Fibroblast of the conjunctiva (primary cell): ENCODE data around the gene PCNA.
"Not testable (repeated sequence)": the region's sequence is repeated elsewhere in the genome, so short reads cannot be mapped to it uniquely, and the experiment has no call there.

ENCODE experiments used
- DNase-seq: peaks from one replicate; pipeline ENCODE4 v3.0.0-alpha.2; 2010; ENCODE audit warnings: low read depth

PCNA gene

DNA sequence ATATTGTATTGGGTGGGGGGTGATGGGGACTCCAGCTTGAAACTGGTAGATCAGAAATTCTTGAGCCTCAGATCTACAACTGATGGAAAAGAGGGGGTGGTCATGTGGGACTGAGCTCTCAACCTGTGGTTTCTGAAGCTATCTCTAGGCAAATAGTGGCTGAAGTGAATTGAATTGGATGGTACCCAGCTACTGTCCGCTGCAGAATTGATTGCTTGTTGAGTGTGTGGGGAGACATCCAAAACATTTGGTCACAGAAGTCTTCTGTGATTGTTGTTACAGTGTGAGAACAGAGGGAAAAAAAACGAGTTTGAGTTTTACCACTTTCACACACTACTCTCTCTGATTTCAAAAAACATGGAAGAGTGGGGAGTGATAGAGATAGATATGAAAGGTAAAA is 21.9 kb upstream of the PCNA start:
- no peak for DNase-seq

DNA sequence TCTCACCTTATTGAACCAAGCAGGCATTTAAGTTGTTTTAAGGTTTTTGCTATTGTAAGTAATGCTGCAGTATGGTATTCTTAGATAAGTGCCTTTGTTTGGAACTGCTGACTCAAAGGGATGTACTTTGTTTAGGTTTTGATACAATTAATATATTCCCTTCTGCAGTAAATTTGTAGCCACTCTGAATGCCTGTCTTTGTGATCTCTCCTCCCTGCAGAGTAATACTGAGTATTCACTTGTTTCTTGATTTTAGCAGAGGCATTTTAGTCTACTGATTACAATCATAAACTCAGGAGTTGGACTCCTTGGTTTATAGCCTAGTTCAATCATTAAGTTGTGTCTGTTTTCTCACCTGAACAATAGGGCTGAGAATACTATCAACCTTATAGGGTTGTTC is 20.4 kb upstream of the PCNA start:
- DNase-seq: no peak

DNA sequence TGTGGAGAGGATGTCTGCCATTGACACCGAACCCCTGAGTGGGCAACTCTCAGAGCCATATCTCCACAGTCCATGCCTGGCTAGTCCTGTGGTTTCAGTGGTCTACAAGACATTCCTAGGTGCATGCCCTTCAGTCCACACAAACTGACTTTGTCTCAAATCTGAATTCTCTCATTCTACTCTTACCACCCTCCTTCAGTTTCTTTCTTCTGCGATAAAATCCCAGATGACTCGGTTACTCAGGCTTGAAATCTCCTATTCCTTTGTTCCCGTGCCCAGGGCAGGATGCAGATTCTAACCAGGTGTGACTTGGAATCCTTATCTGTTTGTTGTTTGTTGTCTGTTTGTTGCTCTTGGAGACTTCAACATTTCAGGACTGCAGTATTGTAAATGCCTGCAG is 16.3 kb upstream of the PCNA start:
- DNase-seq: no peak

GRCh38 chr20:5135363-5136012 is 15.7 kb upstream of the PCNA start:
- DNase-seq: no peak

DNA sequence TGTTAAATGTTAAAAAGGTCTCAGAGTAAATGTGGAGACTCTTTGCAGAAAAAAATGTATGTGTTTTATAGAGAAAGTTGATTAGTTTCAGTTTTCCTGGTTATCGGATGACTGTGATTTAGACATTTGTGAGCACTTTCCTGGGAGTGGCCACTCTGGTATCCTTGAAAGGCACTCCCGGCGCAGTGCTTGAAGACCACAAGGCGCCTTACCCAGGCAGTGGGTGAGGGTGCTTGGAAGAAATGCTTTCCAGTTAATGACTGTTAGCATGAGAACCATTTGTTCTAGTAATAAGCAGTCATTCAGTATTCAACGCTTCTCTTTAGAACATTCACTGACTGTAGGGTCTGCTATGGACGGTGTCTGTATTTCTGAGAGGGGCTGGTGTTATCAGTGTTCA is 14.2 kb upstream of the PCNA start:
- DNase-seq: no peak

DNA sequence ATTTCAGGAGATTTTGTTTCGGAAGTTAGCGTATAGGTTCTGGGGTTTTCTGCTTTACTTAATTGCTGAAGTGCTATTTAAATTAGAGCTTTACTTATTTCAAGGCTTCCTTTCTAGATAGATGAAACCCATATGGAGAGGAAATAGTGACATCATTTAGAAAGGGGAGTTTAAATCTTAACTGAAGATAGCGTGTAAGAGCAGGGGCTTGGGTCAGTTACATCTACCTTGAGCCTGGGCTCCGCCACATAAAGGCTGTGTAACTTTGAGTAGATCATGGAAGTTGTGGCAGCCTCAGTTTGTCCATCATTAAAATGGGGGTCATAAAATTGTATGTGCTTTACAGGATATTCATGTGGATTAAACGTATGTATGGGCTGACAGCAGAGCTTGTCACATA is 11.7 kb upstream of the PCNA start:
- DNase-seq: no peak

GRCh38 chr20:5128886-5129285 is 9.1 kb upstream of the PCNA start:
- no peak for DNase-seq

DNA sequence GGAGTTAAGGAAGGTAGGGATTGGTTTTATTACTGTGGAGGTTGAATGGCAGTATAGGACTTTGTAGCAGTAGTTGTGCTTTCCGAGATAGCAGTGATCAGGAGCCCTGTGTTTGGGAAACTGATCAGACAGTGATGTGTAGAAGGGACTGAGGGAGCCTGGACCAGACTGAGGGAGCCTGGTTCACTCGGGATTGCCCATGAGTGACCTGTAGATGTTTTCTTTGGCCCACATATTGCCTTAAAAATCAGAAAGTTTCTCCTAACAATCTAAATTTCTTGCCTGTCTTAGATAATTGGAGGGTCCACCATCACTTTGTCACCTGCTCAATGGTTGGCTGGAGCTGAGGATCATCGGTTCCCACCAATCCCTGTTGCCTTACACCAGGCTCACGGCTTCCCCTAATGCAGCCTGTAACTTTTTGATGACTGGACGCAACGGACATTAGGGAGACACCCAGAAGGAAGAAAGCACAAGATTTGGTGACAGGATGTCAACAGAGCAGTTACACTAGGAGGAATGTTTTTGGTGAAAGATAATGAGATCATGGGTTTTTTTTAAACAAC is 8.2 kb upstream of the PCNA start:
- no peak for DNase-seq

DNA sequence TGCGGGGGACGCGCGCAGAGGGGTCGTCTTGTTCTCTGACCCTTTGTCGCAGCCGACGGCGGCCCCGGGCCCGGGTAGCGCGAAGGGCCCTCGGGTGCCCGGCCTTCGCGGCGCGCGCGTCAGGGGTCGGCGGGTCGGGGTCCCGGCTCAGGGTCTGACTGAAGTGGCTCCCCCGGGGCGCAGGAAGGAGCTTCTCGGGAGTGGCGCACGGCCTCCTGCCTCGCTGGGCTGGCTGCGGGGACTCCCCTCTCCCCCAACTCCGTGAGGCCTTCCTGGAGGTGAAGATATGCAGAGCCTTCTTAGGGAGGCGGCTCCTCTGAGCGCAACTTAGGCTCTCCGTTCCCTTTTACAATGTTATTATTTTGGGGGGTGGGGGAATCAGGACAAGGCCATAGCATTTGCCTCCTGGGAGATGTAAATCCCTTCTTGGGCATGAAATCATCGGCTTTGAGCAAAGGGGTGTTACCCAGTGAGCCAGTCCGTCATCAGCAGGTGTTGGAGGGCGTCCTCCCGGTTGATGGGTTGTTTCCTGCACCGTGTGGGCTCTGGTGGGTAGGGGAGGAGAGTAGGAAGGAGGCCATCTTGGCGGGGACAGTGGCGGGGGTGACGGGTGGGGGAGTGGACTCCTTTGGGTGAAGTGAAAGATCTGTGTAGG is 7.6 kb upstream of the PCNA start:
- no peak for DNase-seq

- DNase-seq: peak; percentile 98
Measured at GRCh38 chr20:5126512-5127203, 6.9 kb upstream of the PCNA start, which contains the start of gene CDS2. TSS of gene CDS2 (plus strand) at chr20:5127008. CDS start at chr20:5127093, 85 bp downstream.

GRCh38 chr20:5122873-5123260 is 3.1 kb upstream of the PCNA start:
- DNase-seq: no peak

GRCh38 chr20:5120185-5120476 is 373 bp upstream of the PCNA start:
- DNase-seq: no peak

- DNase-seq: no peak
Measured at GRCh38 chr20:5119143-5119434, 669 bp downstream of the PCNA start.

DNA sequence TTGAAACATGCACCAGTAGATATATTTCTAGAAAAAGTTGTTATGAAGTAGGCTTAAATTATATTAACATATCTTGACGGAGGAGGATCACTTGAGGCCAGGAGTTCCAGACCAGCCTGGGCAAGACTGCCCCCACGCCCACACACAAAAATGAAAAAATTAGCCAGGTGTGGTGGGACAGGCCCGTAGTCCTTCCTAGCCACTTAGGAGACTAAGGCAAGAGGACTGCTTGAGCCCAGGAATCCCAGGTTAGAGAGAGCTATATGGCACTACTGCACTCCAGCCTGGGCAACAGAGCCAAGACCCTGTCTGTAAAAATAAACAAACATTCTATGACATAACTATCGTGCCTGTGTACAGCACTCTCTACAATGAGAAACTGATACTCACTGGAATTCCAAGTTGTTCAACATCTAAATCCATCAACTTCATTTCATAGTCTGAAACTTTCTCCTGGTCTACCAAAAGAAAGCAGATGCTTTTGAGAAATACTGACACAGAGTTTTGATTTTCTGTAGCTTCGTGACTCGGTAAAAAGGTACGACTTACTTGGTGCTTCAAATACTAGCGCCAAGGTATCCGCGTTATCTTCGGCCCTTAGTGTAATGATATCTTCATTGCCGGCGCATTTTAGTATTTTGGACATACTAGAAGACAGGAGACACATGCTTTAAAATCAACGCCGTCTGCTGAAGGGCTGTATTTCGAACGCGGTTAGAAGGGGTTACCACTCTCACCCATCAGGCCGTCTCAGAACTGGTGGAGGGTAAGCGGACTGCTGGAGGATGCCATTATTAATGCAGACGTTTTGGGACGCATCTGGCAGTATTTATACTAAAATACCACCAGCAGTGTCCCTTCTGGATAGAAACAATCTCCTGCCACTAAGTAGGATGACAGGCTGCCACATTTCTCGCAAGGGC is 1.3 kb downstream of the PCNA start:
- no peak for DNase-seq

DNA sequence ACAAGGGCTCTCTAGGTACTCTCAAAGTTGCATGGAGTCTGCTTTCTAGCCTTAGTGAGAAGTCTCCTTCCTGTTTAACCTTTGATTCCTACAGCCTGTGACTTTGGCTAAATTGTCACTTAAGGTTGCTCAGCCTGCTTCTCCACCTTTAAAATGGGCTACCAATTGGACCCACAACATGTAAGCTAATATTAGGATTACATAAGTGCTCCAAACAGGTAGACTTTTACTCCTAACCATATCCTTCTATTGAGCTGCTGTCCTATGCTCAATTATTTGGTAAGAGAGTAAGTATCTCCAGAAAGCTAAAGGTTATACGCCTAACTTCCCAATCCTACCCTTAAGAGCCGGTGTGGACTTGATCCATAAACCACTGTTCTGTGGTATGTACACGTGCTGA is 2.9 kb downstream of the PCNA start:
- no peak for DNase-seq

DNA sequence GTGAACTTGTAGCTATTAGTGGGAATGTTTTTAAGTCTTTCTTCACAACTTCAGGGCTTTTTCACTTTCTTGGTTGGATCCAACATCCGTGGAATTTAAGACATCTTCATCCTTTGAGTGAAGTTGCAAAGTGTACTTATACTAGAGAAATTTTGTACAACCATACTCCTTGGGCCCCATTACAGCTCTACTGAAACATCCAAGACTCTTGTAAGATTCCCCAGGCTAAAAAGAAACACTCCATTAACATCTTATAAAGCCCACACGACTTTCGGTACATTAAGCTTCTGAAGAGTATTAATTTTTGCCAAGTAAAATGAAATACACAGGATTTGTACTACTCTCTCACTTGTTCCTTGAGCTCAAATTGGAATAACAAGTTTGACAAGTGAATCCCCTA is 5.4 kb downstream of the PCNA start:
- DNase-seq: no peak

DNA sequence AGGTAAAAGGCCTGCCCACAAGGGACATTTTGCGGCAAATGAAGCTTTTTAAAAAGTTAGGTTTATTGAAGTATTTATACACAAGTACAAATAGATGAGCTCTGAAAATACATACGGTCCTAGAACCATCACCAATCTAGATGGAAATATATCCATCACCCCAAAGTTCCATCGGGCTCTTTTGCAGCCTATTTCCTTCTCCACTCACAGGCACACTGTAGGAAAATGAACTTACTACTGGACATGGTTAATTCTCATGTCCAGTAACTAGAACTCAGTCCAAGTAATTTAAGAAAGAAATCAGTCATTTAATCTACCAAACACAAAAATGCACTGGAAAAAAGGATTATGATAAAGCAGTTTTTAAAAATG is 6.2 kb downstream of the PCNA start:
- no peak for DNase-seq

DNA sequence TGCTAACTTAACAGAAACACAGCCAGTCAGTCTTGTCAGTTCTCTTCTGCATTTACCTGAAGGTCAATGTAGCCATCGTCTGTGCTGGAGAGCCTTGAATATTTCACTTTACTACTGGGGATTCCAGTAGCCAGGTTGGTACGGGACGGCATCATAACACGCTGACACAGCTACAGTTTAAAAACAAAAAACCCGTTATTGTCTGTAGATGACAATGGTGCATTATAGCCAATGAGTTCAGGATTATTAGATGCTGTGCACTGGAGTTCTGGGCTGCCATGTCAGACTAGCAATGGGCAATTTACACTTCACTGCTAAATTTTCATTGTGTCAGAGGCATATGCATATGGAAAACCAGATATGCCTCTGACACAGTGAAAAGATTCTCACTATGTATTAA is 10.5 kb downstream of the PCNA start:
- no peak for DNase-seq

DNA sequence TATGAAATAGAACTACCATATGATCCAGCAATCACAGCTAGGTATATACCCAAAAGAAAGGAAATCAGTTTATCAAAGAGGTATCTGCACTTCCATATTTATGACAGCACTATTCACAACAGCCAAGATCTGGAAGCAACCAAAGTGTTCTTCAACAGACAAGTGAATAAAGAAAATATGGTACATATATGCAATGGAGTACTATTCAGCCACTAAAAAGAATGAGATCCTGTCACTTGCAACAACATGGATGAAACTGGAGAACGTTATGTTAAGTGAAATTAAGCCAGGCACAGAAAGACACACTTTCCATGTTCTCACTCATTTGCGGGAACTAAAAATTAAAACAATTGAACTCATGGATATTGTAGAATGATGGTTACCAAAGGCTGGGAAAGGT is 15.3 kb downstream of the PCNA start:
- no peak for DNase-seq

DNA sequence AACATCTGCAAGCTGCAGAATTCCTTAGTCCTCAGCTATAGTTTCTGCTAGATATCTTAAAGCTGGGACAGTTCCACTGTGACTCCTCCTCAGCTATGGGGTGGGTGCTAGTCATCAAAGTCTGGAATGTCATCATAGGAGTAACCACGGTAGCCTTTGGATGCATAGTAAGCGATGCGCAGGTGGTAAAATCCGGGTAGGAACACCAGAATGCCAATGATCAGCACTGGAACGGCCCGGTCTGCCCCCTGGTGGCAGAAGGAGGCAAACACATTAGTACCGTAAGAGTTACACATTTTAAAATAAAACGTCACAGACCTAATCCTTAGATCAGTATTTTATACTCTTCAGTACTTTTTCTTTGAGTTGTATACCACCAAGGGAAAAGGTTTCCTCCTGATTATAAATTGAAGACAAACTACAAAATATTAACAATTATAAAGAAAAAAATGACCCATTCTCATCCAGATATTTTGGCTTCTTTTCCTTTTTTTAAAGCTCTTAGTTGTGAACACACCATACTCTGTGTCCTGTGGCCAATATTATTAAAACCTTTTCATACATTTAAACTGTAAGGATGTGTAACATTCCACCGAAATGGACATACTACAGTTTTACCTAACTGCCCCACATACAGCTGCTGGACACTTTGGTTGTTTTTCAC is 18.9 kb downstream of the PCNA start:
- DNase-seq: peak; percentile 37

DNA sequence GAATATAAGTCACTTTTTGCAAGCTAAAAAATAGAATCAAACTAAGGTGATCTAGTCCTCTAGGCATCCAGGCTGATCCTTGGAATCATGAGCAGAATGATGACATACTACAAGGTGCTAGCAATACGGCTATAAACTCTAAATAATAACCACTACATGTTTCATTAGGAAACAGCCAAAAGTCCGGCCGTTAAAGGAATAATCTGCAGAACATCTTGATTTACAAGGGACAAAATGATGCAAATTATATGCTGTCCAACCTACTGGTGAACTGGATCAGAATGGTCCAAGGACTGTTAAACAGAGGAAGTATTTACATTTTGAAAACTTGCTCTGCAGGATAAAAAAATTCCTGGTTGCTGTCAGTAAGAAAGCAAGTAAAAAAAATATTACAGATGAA is 19.8 kb downstream of the PCNA start:
- not testable (repeated sequence) for DNase-seq

DNA sequence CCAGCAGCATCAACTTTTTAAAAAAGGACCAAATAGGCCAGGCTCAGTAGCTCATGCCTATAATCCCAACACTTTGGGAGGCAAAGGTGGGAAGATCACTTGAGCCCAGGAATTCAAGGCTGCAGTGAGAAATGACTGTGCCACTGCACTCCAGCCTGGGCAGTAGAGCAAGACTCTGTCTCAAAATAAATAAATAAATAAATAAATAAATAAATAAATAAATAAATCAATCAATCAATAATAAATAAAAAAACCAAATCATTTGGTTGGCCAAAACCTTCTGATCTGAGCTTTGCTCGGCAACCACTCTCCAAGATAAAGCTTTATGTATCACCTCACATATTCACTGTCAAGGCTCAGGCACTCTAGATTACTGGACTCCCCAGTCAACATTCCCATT is 20.7 kb downstream of the PCNA start:
- not testable (repeated sequence) for DNase-seq
